Measurements from ENCODE around the gene HSPA4.
"Not testable (repeated sequence)": the region's sequence is repeated elsewhere in the genome, so short reads cannot be mapped to it uniquely, and the experiment has no call there.

HSPA4 gene

GRCh38 chr5:133051061-133051541 lies 712 bp upstream of the HSPA4 start:
- DNase-seq = no peak

- no peak for DNase-seq
Measured at GRCh38 chr5:133052317-133053175, 733 bp downstream of the HSPA4 start.

- no peak for DNase-seq
Measured at GRCh38 chr5:133053448-133053847, 1.6 kb downstream of the HSPA4 start.

- no peak for DNase-seq
Measured at GRCh38 chr5:133054697-133055471, 3.1 kb downstream of the HSPA4 start.

- DNase-seq = no peak
Measured at GRCh38 chr5:133056891-133057290, 5.1 kb downstream of the HSPA4 start.

GRCh38 chr5:133059621-133060020 lies 7.8 kb downstream of the HSPA4 start:
- no peak for DNase-seq

- DNase-seq = no peak
Measured at GRCh38 chr5:133062276-133062675, 10.5 kb downstream of the HSPA4 start.

GRCh38 chr5:133063965-133064364 lies 12.2 kb downstream of the HSPA4 start:
- no peak for DNase-seq

GRCh38 chr5:133065471-133065870 lies 13.7 kb downstream of the HSPA4 start:
- DNase-seq = no peak

GRCh38 chr5:133066045-133066444 lies 14.2 kb downstream of the HSPA4 start:
- no peak for DNase-seq

- DNase-seq = no peak
Measured at GRCh38 chr5:133072021-133072420, 20.2 kb downstream of the HSPA4 start.

- DNase-seq = no peak
Measured at GRCh38 chr5:133075572-133076536, 24.0 kb downstream of the HSPA4 start.

GRCh38 chr5:133079048-133079447 lies 27.2 kb downstream of the HSPA4 start:
- no peak for DNase-seq

GRCh38 chr5:133081036-133081435 lies 29.2 kb downstream of the HSPA4 start:
- DNase-seq = no peak

GRCh38 chr5:133081703-133082102 lies 29.9 kb downstream of the HSPA4 start:
- no peak for DNase-seq

GRCh38 chr5:133082128-133082527 lies 30.3 kb downstream of the HSPA4 start:
- no peak for DNase-seq

- no peak for DNase-seq
Measured at GRCh38 chr5:133083901-133084300, 32.1 kb downstream of the HSPA4 start.

- DNase-seq = not testable (repeated sequence)
Measured at GRCh38 chr5:133085171-133085570, 33.4 kb downstream of the HSPA4 start.

- no peak for DNase-seq
Measured at GRCh38 chr5:133086366-133086875, 34.6 kb downstream of the HSPA4 start.

GRCh38 chr5:133088064-133088463 lies 36.3 kb downstream of the HSPA4 start:
- DNase-seq = no peak

GRCh38 chr5:133091034-133091433 lies 39.2 kb downstream of the HSPA4 start:
- no peak for DNase-seq

- no peak for DNase-seq
Measured at GRCh38 chr5:133106343-133106742, 54.5 kb downstream of the HSPA4 start.
